Aorta (tissue), 5 donors: ENCODE measurements around the gene PDPN. TPM values are rescaled to one million over a fixed set of nuclear protein-coding genes. Genes with fewer than 3 reads are reported as not detected.

Experiments used
- ATAC-seq: fragments of 200-7000 bp; cut with Tn5 transposase; one replicate; pipeline ENCODE4 v1.9.1; 2022; ENCODE audit warnings: moderate library complexity; ENCODE audit not compliant: low FRiP score
- DNase-seq, 2 donors: peaks; one replicate each; pipeline ENCODE4 v3.0.0-alpha.2; 2020
- H3K27ac ChIP-seq, 2 donors: one replicate each; pipeline ENCODE4 v1.5.1; 2013; ENCODE audit warnings: low read length in 2 of 2, mild to moderate bottlenecking in 2 of 2, moderate library complexity in 2 of 2, control low read depth in 1 of 2, inconsistent platforms in 1 of 2, low read depth in 1 of 2
- H3K27me3 ChIP-seq, 2 donors: one replicate each; pipeline ENCODE4 v1.6.1; 2013; ENCODE audit warnings: control low read depth in 1 of 2, low read length in 1 of 2, mild to moderate bottlenecking in 1 of 2, moderate library complexity in 1 of 2; ENCODE audit not compliant: insufficient read depth in 2 of 2, control insufficient read depth in 1 of 2
- H3K36me3 ChIP-seq, 2 donors: one replicate each; pipeline ENCODE4 v1.6.1; 2013; ENCODE audit warnings: control low read depth in 1 of 2, low read length in 1 of 2, mild to moderate bottlenecking in 1 of 2; ENCODE audit not compliant: insufficient read depth in 2 of 2, control insufficient read depth in 1 of 2
- H3K4me1 ChIP-seq, 2 donors: one replicate each; pipeline ENCODE4 v1.6.1; 2013; ENCODE audit warnings: low read length in 2 of 2, control low read depth in 1 of 2, mild to moderate bottlenecking in 1 of 2, moderate library complexity in 1 of 2; ENCODE audit not compliant: insufficient read depth in 2 of 2, control insufficient read depth in 1 of 2
- H3K4me3 ChIP-seq, 2 donors: one replicate each; pipeline ENCODE4 v1.5.1; 2013; ENCODE audit warnings: low read length in 2 of 2, control low read depth in 1 of 2, mild to moderate bottlenecking in 1 of 2
- H3K9me3 ChIP-seq: one replicate; pipeline ENCODE4 v1.6.1; 2013; ENCODE audit warnings: mild to moderate bottlenecking, low read length; ENCODE audit not compliant: control insufficient read depth
- WGBS, 2 donors: extraction: QIAGEN DNeasy Blood & Tissue Kit; methylation state at CpG; one replicate each; pipeline ENCODE4 v1.1.7; 2013; 5-methylcytosine and 5-hydroxymethylcytosine counted together
- intact Hi-C, 2 donors: fragments of 100-400 bp; cut with DNase I; formaldehyde crosslinking; loops; one replicate each; pipeline versions ENCODE4 v1.14.2 to v1.15.0; 2022
- long read RNA-seq, 2 donors: library from polyadenylated mRNA; unstranded; transcript quantifications; one replicate each; pipeline ENCODE4 v2.0.0, GENCODE V29; 2020 to 2021
- polyA plus RNA-seq, 2 donors: library from polyadenylated mRNA; stranded (reverse); fragments of 200-250 nt; gene quantifications; one replicate each; pipeline ENCODE4 v1.2.3, GENCODE V29; 2013
- total RNA-seq, 2 donors: library from RNA; stranded (reverse); fragmentation: NEBNext Ultra II Directional; extraction: Animal tissue kit (Norgen Biotek cat#: 25700); gene quantifications; one replicate each; pipeline ENCODE4 v1.2.1, GENCODE V29; 2021
- donor health status: healthy with polysubstance abuse.
- donor health status: Bipolar disorder and iron deficiency.
- donor health status: DM: no; HTN: no; CAD: no.
- donor health status: DM: no; HTN: no; CAD: no.
- donor health status: DM: yes; HTN: yes; CAD: no.

PDPN gene
- total RNA-seq (10 to 100 TPM; 16.6 to 19.5 TPM), polyA plus RNA-seq (10 to 100 TPM in 1 of 2 donors, under 1 TPM in 1; 0.43 to 18.8 TPM)
- long read RNA-seq, donor 1, transcript PDPN-201 (6 exons, 3,104 nt) = major isoform, 12 of 29 reads
- long read RNA-seq, donor 1, transcript PDPN-202 (6 exons, 2,801 nt) = minor isoform, 9 of 29 reads
- long read RNA-seq, donor 1, partial matches to known transcripts = 3 of 29 reads
- long read RNA-seq, donor 1, other reads (novel, unspliced or antisense) = 5 of 29 reads
- long read RNA-seq, donor 2, transcript PDPN-201 (6 exons, 3,104 nt) = major isoform, 8 of 13 reads
- long read RNA-seq, donor 2, partial matches to known transcripts = 1 of 13 reads
- long read RNA-seq, donor 2, other reads (novel, unspliced or antisense) = 2 of 13 reads

GRCh38 chr1:13583595-13583965, at the start of gene PDPN:
Gene PDPN, plus strand, starts transcription at chr1:13583832. Its CDS starts 202 bp downstream, at chr1:13584034.
- no peak within 1 kb of the TSS for H3K4me3 ChIP-seq
- no peaks in the 10 kb centered on the region for H3K9me3 ChIP-seq
- peak; percentile 65 to 80 for DNase-seq
- H3K4me1 ChIP-seq = no peaks in the 10 kb centered on the region
- H3K27ac ChIP-seq = no peak within 1 kb of the TSS
- H3K36me3 ChIP-seq = no peaks in the 10 kb centered on the region
- WGBS, 2 donors = 0 to 1% methylated on average over 29 of the region's 29 CpGs
- no peaks in the 10 kb centered on the region for H3K27me3 ChIP-seq
- ATAC-seq = peak; percentile 72
- intact Hi-C loops = no loop called here

- WGBS, 2 donors = 75 to 76% methylated on average over 6 of the region's 6 CpGs
- intact Hi-C loops = no loop called here
These were observed 48.4 kb upstream of the PDPN start for GRCh38 chr1:13535227-13535626.

GRCh38 chr1:13536571-13536970, 47.1 kb upstream of the PDPN start:
- intact Hi-C loops = no loop called here
- H3K27ac ChIP-seq = no peak overlapping the region
- WGBS, 2 donors = 64 to 67% methylated on average over 4 of the region's 4 CpGs
- no peaks in the 10 kb centered on the region for H3K27me3 ChIP-seq
- DNase-seq (peak in 1 of 2 donors; percentile 10), ATAC-seq (no peak)
- H3K36me3 ChIP-seq = no peaks in the 10 kb centered on the region
- H3K4me3 ChIP-seq = no peak overlapping the region
- no peaks in the 10 kb centered on the region for H3K9me3 ChIP-seq
- no peaks in the 10 kb centered on the region for H3K4me1 ChIP-seq

More at GRCh38 chr1:13535227-13535626, 48.4 kb upstream of the PDPN start:
- DNase-seq = peak in 1 of 2 donors; percentile 8
- Histone ChIP-seq H3K27ac (no peak overlapping the region), H3K36me3 (no peaks in the 10 kb centered on the region), H3K27me3 (no peaks in the 10 kb centered on the region), H3K4me3 (no peak overlapping the region), H3K9me3 (no peaks in the 10 kb centered on the region), H3K4me1 (no peaks in the 10 kb centered on the region)
- no peak for ATAC-seq

- no peak for ATAC-seq
These were observed 44.8 kb upstream of the PDPN start for GRCh38 chr1:13538832-13539231.

GRCh38 chr1:13539683-13540082, 43.9 kb upstream of the PDPN start:
- H3K4me1 ChIP-seq = no peaks in the 10 kb centered on the region
- H3K27me3 ChIP-seq = no peaks in the 10 kb centered on the region
- H3K9me3 ChIP-seq = no peaks in the 10 kb centered on the region
- no peaks in the 10 kb centered on the region for H3K36me3 ChIP-seq
- H3K4me3 ChIP-seq = no peak overlapping the region
- ATAC-seq = no peak
- WGBS, 2 donors = 95 to 97% methylated on average over 2 of the region's 2 CpGs
- intact Hi-C loops = no loop called here
- DNase-seq = no peak
- H3K27ac ChIP-seq = no peak overlapping the region

More at GRCh38 chr1:13538832-13539231, 44.8 kb upstream of the PDPN start:
- Histone ChIP-seq H3K36me3 (no peaks in the 10 kb centered on the region), H3K4me3 (no peak overlapping the region), H3K9me3 (no peaks in the 10 kb centered on the region), H3K27ac (no peak overlapping the region), H3K4me1 (no peaks in the 10 kb centered on the region), H3K27me3 (no peaks in the 10 kb centered on the region)
- no peak for DNase-seq
- intact Hi-C loops = no loop called here
- WGBS, 2 donors = 91 to 95% methylated on average over 2 of the region's 2 CpGs

GRCh38 chr1:13540866-13541265, 42.8 kb upstream of the PDPN start:
- Histone ChIP-seq H3K27me3 (no peaks in the 10 kb centered on the region), H3K4me1 (no peaks in the 10 kb centered on the region), H3K4me3 (no peak overlapping the region), H3K27ac (no peak overlapping the region), H3K9me3 (no peaks in the 10 kb centered on the region), H3K36me3 (no peaks in the 10 kb centered on the region)
- 38 to 44% methylated on average over 8 of the region's 8 CpGs for WGBS, 2 donors
- DNase-seq (peak in 1 of 2 donors; percentile 48), ATAC-seq (no peak)
- intact Hi-C loops = no loop called here

- peak in 1 of 2 donors; percentile 48 for DNase-seq
- H3K9me3 ChIP-seq = no peaks in the 10 kb centered on the region
- no peaks in the 10 kb centered on the region for H3K36me3 ChIP-seq
- no peaks in the 10 kb centered on the region for H3K4me1 ChIP-seq
- WGBS, 2 donors = 88 to 93% methylated on average over 13 of the region's 13 CpGs
- no peak overlapping the region for H3K27ac ChIP-seq
- H3K27me3 ChIP-seq = no peaks in the 10 kb centered on the region
- intact Hi-C loops = no loop called here
- ATAC-seq = no peak
- no peak overlapping the region for H3K4me3 ChIP-seq
These were observed 42.0 kb upstream of the PDPN start for GRCh38 chr1:13541435-13542215.

GRCh38 chr1:13543451-13544220, 40.0 kb upstream of the PDPN start:
- intact Hi-C loops = no loop called here
- ATAC-seq = peak; percentile 58

More at GRCh38 chr1:13543451-13544220, 40.0 kb upstream of the PDPN start:
- DNase-seq = no peak
- Histone ChIP-seq H3K27me3 (peaks cover 0 to 2% of the 10 kb centered on the region in 2 donors), H3K9me3 (no peaks in the 10 kb centered on the region), H3K4me3 (no peak overlapping the region), H3K4me1 (no peaks in the 10 kb centered on the region), H3K27ac (peak overlapping the region in 1 of 2 donors; percentile 16), H3K36me3 (no peaks in the 10 kb centered on the region)
- 17 to 18% methylated on average over 20 of the region's 20 CpGs for WGBS, 2 donors
